Right lobe of liver (tissue), 4 donors: ENCODE data around the gene CLDN19.

Source experiments
- CTCF ChIP-seq, 4 donors: fragments of 200-600 bp in 3 of 4; fragments of 450-650 bp in 1 of 4; IDR thresholded peaks; one replicate each; pipeline versions ENCODE4 v1.5.1 to v1.8.0; 2016 to 2022; ENCODE audit warnings: antibody characterized with exemption in 4 of 4, mild to moderate bottlenecking in 2 of 4
- POLR2A ChIP-seq: fragments of 450-650 bp; IDR thresholded peaks from one replicate; pipeline ENCODE4 v1.6.1; 2017; ENCODE audit warnings: antibody characterized with exemption, mild to moderate bottlenecking
- donor health status: DM: no; HTN: no; CAD: no.
- donor health status: DM: no; HTN: no; CAD: no.
- donor health status: DM: no; HTN: yes; CAD: no.

DNA sequence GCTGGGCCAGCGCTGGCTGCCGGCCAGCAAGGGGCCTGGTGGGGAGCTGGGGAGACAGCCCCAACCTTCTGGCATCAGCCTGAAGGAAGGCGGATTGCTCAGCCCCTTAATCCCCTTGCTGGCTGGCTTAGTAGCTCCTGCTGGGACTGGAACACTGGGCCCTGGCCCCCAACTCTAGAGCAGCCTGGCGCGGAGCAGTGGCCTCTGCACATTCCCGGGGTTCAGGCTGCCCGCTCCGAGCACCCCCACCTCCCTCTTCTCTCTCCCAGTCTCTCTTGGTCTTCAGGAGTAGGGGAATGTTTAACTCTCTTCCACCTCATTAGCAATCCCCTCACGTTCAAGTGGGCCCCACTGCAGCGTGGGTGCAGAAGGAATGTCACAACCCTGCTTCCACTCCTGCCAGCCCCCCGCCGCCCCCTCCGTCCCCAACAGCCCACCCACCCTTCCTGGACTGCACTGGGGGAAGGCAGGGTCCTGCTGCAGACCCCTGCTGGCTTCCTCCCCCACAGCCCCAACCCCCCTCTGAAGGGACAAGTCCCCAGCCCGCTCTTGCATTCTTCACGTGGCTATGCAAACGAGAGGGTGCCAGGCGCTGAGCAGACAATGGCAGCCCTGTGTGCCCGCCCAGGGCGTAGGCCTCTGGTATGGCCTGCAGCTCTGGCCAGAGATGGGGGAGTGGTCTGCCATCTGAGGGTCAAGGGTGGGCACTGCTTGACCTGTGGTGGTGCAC, 980 bp upstream of the CLDN19 start:
- TF ChIP-seq CTCF (IDR thresholded peaks at IDR 0.05) (no peak), POLR2A (no peak)
